Fibroblast of lung (primary cell): Measurements from ENCODE around the gene RHOD.

ENCODE experiments used
- EZH2 ChIP-seq: IDR thresholded peaks from 2 replicates; pipeline ENCODE4 v1.5.1; 2012; ENCODE audit warnings: low read length, control low read depth, mild to moderate bottlenecking; ENCODE audit errors: missing control alignments
- TF ChIP-seq, protein P1 (sequence below), 2 donors: IDR thresholded peaks in 1 of 2; conservative IDR thresholded peaks in 1 of 2; 1 replicate in 1 of 2; 2 replicates in 1 of 2; pipeline ENCODE4 v1.5.1; 2011 to 2012; ENCODE audit warnings: low read length in 2 of 2, control low read depth in 1 of 2, inconsistent platforms in 1 of 2, low read depth in 1 of 2, mild to moderate bottlenecking in 1 of 2

DNA sequence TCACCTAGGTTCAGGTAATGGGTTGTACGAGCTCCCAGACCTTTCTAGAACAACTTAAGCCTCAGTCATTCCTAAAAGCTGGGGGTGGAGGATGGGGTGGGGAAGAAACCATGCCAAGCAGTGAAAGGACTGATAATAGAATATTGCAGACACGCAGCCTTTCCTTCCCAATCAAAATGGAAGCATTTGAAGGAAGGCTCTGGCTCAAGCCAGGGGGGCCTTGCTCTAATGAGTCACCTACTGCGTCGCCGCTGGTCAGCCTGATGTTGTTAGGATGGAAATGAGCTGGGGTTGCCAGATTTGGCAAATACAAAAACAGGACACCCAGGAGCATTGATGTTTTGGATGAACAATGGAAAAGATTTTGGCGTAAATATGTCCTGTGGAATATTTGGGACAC lies 27.5 kb upstream of the RHOD start:
- TF ChIP-seq, protein P1, sequence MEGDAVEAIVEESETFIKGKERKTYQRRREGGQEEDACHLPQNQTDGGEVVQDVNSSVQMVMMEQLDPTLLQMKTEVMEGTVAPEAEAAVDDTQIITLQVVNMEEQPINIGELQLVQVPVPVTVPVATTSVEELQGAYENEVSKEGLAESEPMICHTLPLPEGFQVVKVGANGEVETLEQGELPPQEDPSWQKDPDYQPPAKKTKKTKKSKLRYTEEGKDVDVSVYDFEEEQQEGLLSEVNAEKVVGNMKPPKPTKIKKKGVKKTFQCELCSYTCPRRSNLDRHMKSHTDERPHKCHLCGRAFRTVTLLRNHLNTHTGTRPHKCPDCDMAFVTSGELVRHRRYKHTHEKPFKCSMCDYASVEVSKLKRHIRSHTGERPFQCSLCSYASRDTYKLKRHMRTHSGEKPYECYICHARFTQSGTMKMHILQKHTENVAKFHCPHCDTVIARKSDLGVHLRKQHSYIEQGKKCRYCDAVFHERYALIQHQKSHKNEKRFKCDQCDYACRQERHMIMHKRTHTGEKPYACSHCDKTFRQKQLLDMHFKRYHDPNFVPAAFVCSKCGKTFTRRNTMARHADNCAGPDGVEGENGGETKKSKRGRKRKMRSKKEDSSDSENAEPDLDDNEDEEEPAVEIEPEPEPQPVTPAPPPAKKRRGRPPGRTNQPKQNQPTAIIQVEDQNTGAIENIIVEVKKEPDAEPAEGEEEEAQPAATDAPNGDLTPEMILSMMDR (conservative IDR thresholded peaks at IDR 0.05 in 1 of 2, IDR thresholded peaks at IDR 0.05 in 1 of 2; ENCODE audit: low read depth in 1 of 2, low read length in 2 of 2), result no peak
- no peak for TF ChIP-seq EZH2
